Right ventricle myocardium inferior (tissue), 1 donor: Measurements from ENCODE around the gene LYZL2. TPM values are rescaled to one million over a fixed set of nuclear protein-coding genes. Genes with fewer than 3 reads are reported as not detected.
"Not testable (repeated sequence)": the region's sequence is repeated elsewhere in the genome, so short reads cannot be mapped to it uniquely, and the experiment has no call there.

Experiments
- ATAC-seq: fragments of 200-7000 bp; cut with Tn5 transposase; one replicate; pipeline ENCODE4 v1.9.1; 2020; ENCODE audit warnings: mild to moderate bottlenecking, moderate library complexity
- DNase-seq: peaks from one replicate; pipeline ENCODE4 v3.0.0; 2021; ENCODE audit errors: missing footprints
- intact Hi-C: fragments of 100-400 bp; cut with DNase I; formaldehyde crosslinking; loops from one replicate; pipeline ENCODE4 v1.11.0; 2022
- total RNA-seq: library from RNA; stranded (reverse); fragmentation: NEBNext Ultra II Directional; extraction: Animal tissue kit (Norgen Biotek cat#: 25700); gene quantifications from one replicate; pipeline ENCODE4 v1.2.1, GENCODE V29; 2021
- donor health status: DM: no; HTN: yes; CAD: no; lungs with severe emphysema.

LYZL2 gene
- total RNA-seq, 1 donor from 2014 or later: not detected

DNA sequence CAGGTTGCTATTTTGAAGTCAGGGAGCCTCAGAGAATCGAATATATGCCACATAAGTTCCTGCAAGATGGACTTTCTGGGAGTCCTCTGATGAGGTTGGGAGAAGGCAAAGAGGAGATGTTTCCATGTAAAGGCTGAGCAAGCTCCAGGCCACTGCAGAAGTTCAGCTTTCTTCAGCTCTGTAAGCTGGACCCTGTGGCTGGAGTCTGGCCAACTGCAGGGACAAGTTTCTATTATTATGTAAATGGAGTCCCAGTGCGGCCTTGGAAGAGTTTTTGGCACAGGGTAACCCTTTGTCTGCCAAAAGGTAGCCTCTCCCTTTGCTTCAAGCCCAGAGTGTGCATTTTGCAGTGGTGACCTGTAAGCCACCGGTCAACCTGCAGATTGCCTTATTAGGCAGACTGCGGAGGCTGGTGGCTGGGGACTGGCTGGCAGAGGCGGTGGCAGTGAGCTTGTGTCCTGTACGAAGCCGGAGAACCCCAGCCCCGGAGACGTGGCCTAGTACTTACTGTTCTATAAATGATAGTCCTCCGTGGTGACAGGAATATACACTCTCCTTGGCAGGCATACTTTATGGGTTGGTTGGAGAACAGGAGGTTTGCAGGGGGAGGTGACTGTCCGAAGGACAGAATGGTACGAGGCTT is 14.1 kb upstream of the LYZL2 start:
- ATAC-seq (peak; percentile 84), DNase-seq (peak; percentile 73)
- intact Hi-C loops: not testable (repeated sequence)

GRCh38 chr10:30642856-30643255 is 13.3 kb upstream of the LYZL2 start:
- DNase-seq, ATAC-seq, intact Hi-C loops: not testable (repeated sequence)

GRCh38 chr10:30639946-30640786 is 10.6 kb upstream of the LYZL2 start:
- intact Hi-C loops: loop anchor here (2.0 kb wide), 1 partner anchor 31 kb away; no protein-coding TSS in a partner anchor
- peak; percentile 47 for ATAC-seq
- no peak for DNase-seq

DNA sequence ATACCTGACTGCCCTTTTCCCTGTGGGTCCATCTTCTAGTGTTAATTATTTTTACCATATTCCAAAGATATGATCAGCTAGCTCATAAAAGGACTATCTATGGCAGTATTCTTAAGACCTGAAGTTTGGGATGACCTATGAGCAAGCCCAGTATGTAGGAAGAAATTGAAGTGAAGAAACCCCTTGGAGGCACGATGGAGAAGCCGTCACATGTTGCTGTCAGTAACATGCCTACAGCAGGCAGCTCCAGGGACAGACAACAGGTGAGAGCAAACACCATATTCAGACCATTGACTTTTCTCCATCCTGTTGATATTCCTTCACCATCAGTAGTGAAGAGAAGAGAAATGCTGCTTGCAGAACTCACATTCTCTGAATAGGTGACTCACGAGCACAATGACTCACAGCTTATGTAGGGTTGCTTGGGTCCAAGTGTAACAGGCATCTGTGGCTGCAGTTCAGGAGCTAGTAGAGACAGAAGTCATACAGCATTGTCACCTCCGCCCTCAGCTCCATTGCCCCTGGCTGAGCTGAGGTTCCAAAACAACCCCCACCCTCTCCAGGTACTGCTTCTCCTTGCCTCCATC is 8.4 kb upstream of the LYZL2 start:
- ATAC-seq: no peak
- intact Hi-C loops: no loop called here
- no peak for DNase-seq

DNA sequence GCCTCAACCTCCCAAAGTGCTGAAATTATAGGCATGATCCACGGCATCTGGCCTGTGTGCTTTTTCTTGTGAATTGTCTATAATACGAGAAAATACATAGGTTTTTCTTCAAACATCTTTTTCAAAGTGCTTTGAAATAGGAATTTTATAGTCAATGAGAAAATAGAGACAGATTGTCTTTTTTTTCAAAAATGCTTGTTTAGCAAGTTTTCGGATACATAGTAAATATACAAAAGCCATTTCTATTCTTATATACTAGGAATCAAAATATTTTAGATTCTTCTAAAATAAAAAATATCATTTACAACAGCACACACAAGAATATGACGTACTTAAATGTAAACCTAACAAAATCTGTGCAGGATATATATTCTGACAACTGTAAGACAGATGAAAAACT is 1.6 kb upstream of the LYZL2 start:
- intact Hi-C loops: no loop called here
- ATAC-seq (no peak), DNase-seq (no peak)

DNA sequence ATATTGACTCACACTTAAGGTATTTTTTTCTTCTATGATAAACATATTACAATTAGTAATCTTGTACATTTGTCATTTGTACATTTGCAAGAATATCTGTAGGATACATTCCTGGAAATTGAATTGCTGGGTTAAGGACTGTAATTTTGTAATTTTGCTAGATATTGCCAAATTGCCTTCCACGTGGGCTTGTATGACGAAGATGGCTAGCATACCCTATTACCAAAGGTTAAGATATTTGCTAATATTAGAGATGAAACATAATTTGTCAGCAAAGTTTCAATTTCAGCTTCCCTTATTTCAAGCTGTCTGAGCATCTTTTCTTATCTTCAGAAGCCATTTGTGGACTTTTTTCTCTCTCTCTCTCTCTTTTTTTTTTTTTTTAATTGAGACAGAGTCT is 1.0 kb upstream of the LYZL2 start:
- no peak for DNase-seq

GRCh38 chr10:30628576-30628975 is 977 bp downstream of the LYZL2 start:
- ATAC-seq, intact Hi-C loops, DNase-seq: not testable (repeated sequence)

More for the DNA sequence above, 1.0 kb upstream of the LYZL2 start:
- ATAC-seq: no peak
- intact Hi-C loops: no loop called here

- ATAC-seq, intact Hi-C loops, DNase-seq: not testable (repeated sequence)
Observed at GRCh38 chr10:30626837-30627236, 2.7 kb downstream of the LYZL2 start.

GRCh38 chr10:30626196-30626595 is 3.4 kb downstream of the LYZL2 start:
- DNase-seq, intact Hi-C loops: not testable (repeated sequence)

GRCh38 chr10:30625080-30625479 is 4.5 kb downstream of the LYZL2 start:
- ATAC-seq (no peak), DNase-seq (no peak)
- intact Hi-C loops: no loop called here

More at GRCh38 chr10:30626196-30626595, 3.4 kb downstream of the LYZL2 start:
- not testable (repeated sequence) for ATAC-seq

DNA sequence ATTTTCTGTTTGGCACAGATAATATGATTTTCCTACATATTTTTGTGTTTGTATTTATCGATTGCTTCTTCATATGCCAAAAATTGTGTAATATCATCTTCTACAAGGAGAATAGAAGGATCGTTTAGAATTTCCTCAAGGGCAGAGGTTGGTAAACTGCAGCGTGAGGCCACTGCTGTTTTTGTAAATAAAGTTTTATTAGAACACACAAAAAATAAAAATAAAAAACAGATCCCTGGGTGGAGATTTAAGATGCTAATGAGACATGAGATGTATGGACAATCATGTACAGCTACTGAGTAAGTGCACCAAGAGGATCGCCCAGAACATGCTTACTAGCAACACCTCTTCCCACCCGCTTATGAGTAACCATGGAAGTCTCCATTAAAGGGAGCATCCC is 9.6 kb downstream of the LYZL2 start:
- ATAC-seq (no peak), DNase-seq (no peak)
- intact Hi-C loops: loop anchor here (10.0 kb wide), 1 partner anchor 1545 kb away; no protein-coding TSS in a partner anchor

GRCh38 chr10:30617070-30617469 is 12.5 kb downstream of the LYZL2 start:
- intact Hi-C loops: loop anchor here (10.0 kb wide), 1 partner anchor 1548 kb away; no protein-coding TSS in a partner anchor
- no peak for ATAC-seq

DNA sequence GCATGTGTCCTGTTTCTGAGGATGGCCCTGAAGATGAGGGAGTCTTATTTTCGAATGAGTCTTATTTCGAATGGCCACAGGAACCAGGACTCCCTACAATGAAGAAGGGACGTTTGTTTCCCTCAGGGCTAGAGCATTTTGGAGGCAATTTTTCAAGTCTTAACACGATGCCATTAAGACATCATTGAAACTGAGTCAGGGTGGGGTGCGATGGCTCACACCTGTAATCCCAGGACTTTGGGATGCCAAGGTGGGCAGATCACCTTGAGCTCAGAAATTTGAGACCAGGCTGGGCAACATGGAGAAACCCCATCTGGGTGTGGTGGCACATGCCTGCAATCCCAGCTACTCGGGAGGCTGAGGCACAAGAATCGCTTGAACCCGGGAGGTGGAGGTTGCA is 18.5 kb downstream of the LYZL2 start:
- intact Hi-C loops: loop anchor here (10.0 kb wide), 1 partner anchor 1554 kb away; no protein-coding TSS in a partner anchor
- ATAC-seq, DNase-seq: not testable (repeated sequence)

More at GRCh38 chr10:30617070-30617469, 12.5 kb downstream of the LYZL2 start:
- no peak for DNase-seq

DNA sequence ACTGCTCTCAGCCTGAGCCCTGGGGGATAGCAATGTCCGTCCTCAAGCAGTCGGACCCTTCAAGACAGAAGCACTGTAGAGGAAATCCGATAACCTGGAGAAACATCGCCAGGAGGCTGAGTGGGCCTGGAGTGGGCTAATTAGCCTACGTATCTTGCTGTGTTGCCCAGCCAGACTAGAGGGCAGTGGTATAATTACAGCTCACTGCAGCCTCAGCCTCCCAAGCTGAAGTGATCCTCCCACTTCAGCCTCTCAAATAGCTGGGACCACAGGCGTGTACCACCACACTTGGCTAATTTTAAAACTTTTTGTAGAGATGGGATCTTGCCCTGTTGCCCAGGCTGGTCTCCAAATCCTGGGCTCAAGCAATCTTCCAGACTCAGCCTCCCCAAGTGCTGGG is 21.7 kb downstream of the LYZL2 start:
- ATAC-seq (no peak), DNase-seq (no peak)
- intact Hi-C loops: no loop called here

DNA sequence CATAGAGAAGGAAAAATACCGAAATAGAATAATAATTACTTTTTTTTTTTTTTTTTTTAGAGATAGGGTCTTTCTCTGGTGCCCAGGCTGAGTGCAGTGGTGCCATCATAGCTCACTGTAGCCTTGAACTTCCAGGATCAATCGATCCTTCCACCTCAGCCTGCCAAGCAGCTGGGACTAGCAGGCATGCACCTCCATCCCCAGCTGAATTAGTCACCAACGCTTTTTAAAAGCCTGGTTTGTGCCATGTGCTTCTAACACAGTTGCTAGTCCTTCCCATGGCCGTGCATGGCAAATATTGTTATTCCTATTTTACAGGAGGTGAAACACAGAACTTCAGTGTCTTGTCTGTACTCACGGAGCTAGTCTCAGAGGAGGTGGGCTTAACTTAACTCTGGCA is 23.2 kb downstream of the LYZL2 start:
- DNase-seq (no peak), ATAC-seq (no peak)
- intact Hi-C loops: no loop called here

DNA sequence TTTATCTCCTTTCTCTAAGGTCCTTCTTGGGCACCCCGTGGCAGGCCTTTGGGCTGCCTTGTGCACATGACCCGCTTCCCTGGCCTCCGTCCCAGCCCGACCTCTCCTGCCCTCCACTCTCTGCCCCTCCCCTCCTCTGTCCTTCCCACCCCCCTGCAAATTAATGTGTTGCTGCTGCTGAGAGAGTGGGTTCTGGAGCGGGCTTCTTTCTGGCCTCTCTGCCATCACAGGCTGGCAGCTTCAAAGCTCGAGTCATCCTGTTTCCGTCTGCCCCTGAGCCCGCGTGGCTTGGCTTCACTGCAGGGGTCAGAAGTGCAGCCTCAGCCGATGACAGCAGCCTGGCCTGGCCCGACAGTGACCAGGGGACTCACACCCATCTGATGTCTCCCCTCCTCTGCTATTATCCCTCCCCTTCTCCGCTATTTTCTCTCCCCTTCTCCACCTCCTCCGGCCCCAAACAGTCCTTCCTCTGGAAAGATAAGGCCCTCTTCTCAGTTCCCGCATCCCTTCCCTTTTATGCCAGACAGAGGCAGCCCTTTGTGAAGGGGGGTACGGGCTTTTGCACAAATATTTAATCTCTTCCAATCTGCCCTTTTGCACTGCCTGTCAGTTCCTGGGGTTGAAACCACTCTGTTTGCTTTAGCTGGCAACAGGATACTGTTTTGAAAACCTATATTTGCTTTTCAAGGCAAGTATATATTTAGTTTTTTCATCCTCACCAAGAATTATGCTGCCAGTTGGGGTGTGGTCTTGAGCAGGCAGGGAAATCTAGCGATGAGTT is 24.0 kb downstream of the LYZL2 start:
- intact Hi-C loops, DNase-seq: not testable (repeated sequence)
- peak; percentile 64 for ATAC-seq

- intact Hi-C loops: no loop called here
- ATAC-seq (no peak), DNase-seq (no peak)
Observed at GRCh38 chr10:30603589-30603988, 26.0 kb downstream of the LYZL2 start.

- ATAC-seq (no peak), DNase-seq (no peak)
- intact Hi-C loops: no loop called here
Observed at GRCh38 chr10:30602747-30603146, 26.8 kb downstream of the LYZL2 start.

DNA sequence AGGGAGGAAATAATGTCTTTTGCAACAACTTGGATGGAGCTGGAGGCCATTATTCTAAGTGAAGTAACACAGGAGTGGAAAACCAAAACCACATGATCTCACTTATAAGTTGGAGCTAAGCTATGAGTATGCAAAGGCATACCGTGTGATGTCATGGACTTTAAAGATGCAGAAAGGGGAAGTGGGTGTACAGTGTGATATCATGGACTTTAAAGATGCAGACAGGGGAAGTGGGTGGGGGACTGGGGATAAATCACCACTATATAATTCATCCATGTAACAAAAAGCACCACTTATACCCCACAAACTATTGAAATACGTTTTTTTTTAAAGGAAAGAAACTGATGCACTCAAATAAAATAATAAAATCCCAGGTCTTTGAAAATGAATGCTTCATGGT is 29.5 kb downstream of the LYZL2 start:
- intact Hi-C loops: no loop called here
- DNase-seq: no peak
- ATAC-seq: no peak
